Psoas muscle (tissue), 8 donors: Measurements from ENCODE around the gene METTL1. TPM values are rescaled to one million over a fixed set of nuclear protein-coding genes. Genes with fewer than 3 reads are reported as not detected.

Experiments used
- ATAC-seq, 4 donors: fragments of 200-7000 bp; cut with Tn5 transposase; one replicate each; pipeline ENCODE4 v1.9.1; 2020; ENCODE audit warnings: moderate library complexity in 3 of 4, mild to moderate bottlenecking in 2 of 4
- DNase-seq, 2 donors: peaks; one replicate each; pipeline ENCODE4 v3.0.0-alpha.2; 2020
- H3K27ac ChIP-seq: fragments of 200-600 bp; one replicate; pipeline ENCODE4 v1.8.0; 2022
- H3K27me3 ChIP-seq, 3 donors: fragments of 200-600 bp in 1 of 3; one replicate each; pipeline versions ENCODE4 v1.6.1 to v1.8.0; 2013 to 2022; ENCODE audit warnings: low read length in 2 of 3, mild to moderate bottlenecking in 2 of 3, moderate library complexity in 1 of 3; ENCODE audit not compliant: insufficient read depth in 3 of 3
- H3K36me3 ChIP-seq, 2 donors: fragments of 200-600 bp in 1 of 2; one replicate each; pipeline versions ENCODE4 v1.6.1 to v1.8.0; 2013 to 2022; ENCODE audit warnings: low read depth in 1 of 2, mild to moderate bottlenecking in 1 of 2, moderate library complexity in 1 of 2; ENCODE audit not compliant: insufficient read depth in 1 of 2
- H3K4me1 ChIP-seq: fragments of 200-600 bp; one replicate; pipeline ENCODE4 v1.8.0; 2022
- H3K4me3 ChIP-seq: fragments of 200-600 bp; one replicate; pipeline ENCODE4 v1.8.0; 2022; ENCODE audit warnings: mild to moderate bottlenecking
- H3K9me3 ChIP-seq: fragments of 200-600 bp; one replicate; pipeline ENCODE4 v1.8.0; 2022
- WGBS, 3 donors: extraction: QIAGEN DNeasy Blood & Tissue Kit; methylation state at CpG; one replicate each; pipeline versions ENCODE4 v1.1.6 to v1.1.7; 2013; 5-methylcytosine and 5-hydroxymethylcytosine counted together
- intact Hi-C, 2 donors: fragments of 100-400 bp; cut with DNase I; formaldehyde crosslinking; loops; one replicate each; pipeline versions ENCODE4 v1.11.0 to v1.14.2; 2022
- polyA plus RNA-seq, 3 donors: library from polyadenylated mRNA; stranded (reverse); fragments of 200-250 nt; gene quantifications; one replicate each; pipeline ENCODE4 v1.2.3, GENCODE V29; 2013
- total RNA-seq, 4 donors: library from RNA; stranded (reverse); fragmentation: NEBNext Ultra II Directional in 2 of 4; extraction: Animal tissue kit (Norgen Biotek cat#: 25700) in 2 of 4; gene quantifications; one replicate each; pipeline versions ENCODE4 v1.2.1 to v1.2.4, GENCODE V29; 2021 to 2023
- TF ChIP-seq, protein P1 (sequence below): fragments of 200-600 bp; IDR thresholded peaks from one replicate; pipeline ENCODE4 v1.8.0; 2022; ENCODE audit warnings: antibody characterized with exemption
- donor health status: healthy with polysubstance abuse.
- donor health status: DM: no; HTN: no; CAD: no; lungs with moderate emphysema.
- donor health status: Bipolar disorder and iron deficiency.
- donor health status: healthy.
- donor health status: DM: yes; HTN: yes; CAD: no.
- donor health status: DM: no; HTN: no; CAD: no.
- donor health status: DM: no; HTN: no; CAD: no.
- donor health status: DM: yes; HTN: yes; CAD: no.

The METTL1 gene
- total and polyA plus RNA-seq, 7 donors, result 18.8 to 80.9 (median 26.3) TPM

DNA sequence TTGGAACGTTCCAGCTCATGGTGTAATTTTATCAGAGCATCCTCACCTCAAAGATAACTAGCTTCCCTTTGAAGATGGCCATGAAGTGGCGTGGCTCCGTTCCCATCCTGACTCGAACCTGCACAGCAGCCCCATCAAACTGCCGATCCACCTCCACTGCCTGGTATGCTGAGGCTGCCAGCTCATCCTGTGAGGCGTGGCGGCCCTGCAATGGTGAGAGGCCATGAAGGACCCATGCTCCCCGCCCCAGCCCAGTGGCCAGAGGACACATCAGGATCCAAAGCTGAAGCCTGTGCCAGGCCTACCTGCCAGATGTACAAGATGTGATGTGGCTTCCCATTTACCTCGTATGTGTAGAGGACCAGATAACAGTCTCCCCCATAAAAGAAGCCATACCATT, 35.4 kb upstream of the METTL1 start:
- no peaks in the 10 kb centered on the region for H3K9me3 ChIP-seq
- no peaks in the 10 kb centered on the region for H3K4me1 ChIP-seq
- H3K4me3 ChIP-seq, result no peak overlapping the region
- H3K27me3 ChIP-seq, result no peaks in the 10 kb centered on the region
- ATAC-seq (no peak), DNase-seq (no peak)
- intact Hi-C loops, result no loop called here
- H3K36me3 ChIP-seq, result peaks cover 3 to 98% of the 10 kb centered on the region in 2 donors
- WGBS, 3 donors, result 85 to 95% (median 90%) methylated on average over 9 of the region's 9 CpGs
- no peak overlapping the region for H3K27ac ChIP-seq
- TF ChIP-seq, protein P1, sequence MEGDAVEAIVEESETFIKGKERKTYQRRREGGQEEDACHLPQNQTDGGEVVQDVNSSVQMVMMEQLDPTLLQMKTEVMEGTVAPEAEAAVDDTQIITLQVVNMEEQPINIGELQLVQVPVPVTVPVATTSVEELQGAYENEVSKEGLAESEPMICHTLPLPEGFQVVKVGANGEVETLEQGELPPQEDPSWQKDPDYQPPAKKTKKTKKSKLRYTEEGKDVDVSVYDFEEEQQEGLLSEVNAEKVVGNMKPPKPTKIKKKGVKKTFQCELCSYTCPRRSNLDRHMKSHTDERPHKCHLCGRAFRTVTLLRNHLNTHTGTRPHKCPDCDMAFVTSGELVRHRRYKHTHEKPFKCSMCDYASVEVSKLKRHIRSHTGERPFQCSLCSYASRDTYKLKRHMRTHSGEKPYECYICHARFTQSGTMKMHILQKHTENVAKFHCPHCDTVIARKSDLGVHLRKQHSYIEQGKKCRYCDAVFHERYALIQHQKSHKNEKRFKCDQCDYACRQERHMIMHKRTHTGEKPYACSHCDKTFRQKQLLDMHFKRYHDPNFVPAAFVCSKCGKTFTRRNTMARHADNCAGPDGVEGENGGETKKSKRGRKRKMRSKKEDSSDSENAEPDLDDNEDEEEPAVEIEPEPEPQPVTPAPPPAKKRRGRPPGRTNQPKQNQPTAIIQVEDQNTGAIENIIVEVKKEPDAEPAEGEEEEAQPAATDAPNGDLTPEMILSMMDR, result no peak

DNA sequence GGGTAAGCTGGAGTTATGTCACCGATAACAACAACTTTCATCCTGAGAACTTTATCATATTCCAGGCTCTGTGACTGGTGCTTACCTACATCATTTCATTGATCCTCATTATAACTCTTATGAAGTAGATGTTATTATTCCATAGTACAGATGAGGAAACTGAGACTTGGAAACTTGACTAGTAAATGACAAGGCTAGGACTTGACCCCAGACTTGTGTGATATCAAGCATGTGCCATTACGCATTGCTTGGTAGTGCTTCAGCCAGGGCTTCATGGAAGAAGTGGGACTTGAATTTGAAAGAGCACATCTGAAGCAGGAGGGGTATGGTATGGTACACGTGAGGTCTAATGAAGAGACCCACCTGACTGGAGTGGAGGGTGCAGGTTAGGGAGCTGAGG, 34.8 kb upstream of the METTL1 start:
- ATAC-seq (no peak), DNase-seq (no peak)
- intact Hi-C loops, result no loop called here
- Histone ChIP-seq H3K4me3 (no peak overlapping the region), H3K4me1 (no peaks in the 10 kb centered on the region), H3K27ac (no peak overlapping the region), H3K27me3 (no peaks in the 10 kb centered on the region), H3K36me3 (peaks cover 3 to 98% of the 10 kb centered on the region in 2 donors), H3K9me3 (no peaks in the 10 kb centered on the region)
- 93 to 99% (median 96%) methylated on average over 3 of the region's 3 CpGs for WGBS, 3 donors
- TF ChIP-seq, protein P1, result no peak

DNA sequence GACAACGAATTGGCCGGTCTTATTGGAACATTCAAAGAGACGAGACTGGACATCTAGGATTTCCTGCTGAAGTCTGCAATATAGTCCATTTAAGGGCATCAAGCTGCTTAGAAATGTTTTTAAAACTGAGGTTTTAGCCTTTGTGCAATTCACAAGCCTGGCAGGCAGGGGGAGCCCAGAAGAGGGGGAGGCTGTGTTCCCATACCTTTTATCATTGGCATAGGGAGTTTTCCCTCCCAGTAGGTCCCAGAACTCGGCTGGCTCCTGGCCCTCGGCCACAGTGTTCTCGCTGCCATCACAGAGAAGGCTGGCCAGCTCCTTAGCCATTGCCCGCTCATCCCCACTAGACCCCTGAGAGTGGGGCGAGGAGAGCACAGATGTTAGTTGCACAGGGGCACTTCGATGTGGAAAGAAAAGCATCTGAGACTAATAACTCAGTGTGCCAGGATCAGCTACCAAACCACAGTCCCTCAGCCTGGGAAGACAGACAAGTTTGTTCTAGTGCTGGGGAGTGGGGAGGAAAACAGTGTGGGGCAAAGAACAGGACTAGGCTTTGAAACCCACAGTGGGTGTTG, 31.5 kb upstream of the METTL1 start:
- Histone ChIP-seq H3K36me3 (peaks cover 6 to 98% of the 10 kb centered on the region in 2 donors), H3K27ac (no peak overlapping the region), H3K4me1 (no peaks in the 10 kb centered on the region), H3K27me3 (no peaks in the 10 kb centered on the region), H3K9me3 (no peaks in the 10 kb centered on the region), H3K4me3 (no peak overlapping the region)
- TF ChIP-seq, protein P1, result peak; percentile 64
- peak; percentile 39 to 73 (median 60) for ATAC-seq
- intact Hi-C loops, result loop anchor here in 1 of 2 donors (5.0 kb wide), 1 partner anchor 104 kb away; no protein-coding TSS in a partner anchor
- peak in 1 of 2 donors; percentile 55 for DNase-seq
- 31 to 45% (median 33%) methylated on average over 9 of the region's 9 CpGs for WGBS, 3 donors

DNA sequence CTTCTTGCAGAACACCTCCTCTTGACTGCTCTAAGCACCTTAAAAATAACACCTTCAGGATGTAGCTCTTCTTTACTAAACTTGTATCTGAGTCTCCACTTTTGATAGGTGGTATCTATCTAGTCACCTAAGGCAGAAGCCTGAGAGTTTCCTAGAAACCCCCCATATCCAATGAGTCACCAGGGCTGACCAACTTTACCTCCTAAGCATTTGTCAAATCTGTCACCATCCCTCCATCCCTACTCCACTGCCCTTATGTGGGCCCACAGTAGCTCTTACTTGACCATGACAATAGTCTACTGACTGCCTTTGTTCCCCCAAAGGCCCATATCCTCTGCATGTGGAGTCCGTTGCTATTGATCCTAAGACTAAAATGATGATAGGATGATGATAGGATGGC, 30.7 kb upstream of the METTL1 start:
- Histone ChIP-seq H3K27me3 (no peaks in the 10 kb centered on the region), H3K36me3 (peaks cover 8 to 98% of the 10 kb centered on the region in 2 donors), H3K9me3 (no peaks in the 10 kb centered on the region), H3K4me1 (no peaks in the 10 kb centered on the region), H3K27ac (no peak overlapping the region), H3K4me3 (no peak overlapping the region)
- intact Hi-C loops, result loop anchor here in 1 of 2 donors (5.0 kb wide), 1 partner anchor 105 kb away; no protein-coding TSS in a partner anchor
- DNase-seq, result no peak
- no peak for ATAC-seq
- 88 to 98% (median 90%) methylated on average over 1 of the region's 1 CpG for WGBS, 3 donors
- TF ChIP-seq, protein P1, result no peak

DNA sequence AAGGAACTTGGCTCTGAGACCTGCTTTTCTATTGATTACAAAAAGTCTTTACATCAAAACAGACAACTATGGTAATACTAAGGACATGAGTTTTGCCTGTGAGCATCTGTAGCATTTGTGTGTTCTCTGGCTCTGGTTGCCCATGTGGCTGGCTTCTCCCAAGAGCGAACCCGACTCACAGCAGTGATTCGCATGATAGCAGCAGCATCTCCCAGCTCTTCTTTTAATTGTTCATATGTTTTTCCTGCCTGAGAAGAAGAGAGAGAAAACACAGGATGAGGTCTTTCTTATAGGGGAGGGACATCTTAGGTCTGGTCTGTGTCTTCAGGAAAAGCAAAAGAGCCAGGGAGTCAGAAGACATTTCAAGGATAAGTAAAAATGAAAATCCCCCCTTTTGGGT, 29.1 kb upstream of the METTL1 start:
- no peak overlapping the region for H3K4me3 ChIP-seq
- H3K9me3 ChIP-seq, result no peaks in the 10 kb centered on the region
- H3K27me3 ChIP-seq, result no peaks in the 10 kb centered on the region
- peaks cover 11 to 98% of the 10 kb centered on the region in 2 donors for H3K36me3 ChIP-seq
- no peaks in the 10 kb centered on the region for H3K4me1 ChIP-seq
- no peak overlapping the region for H3K27ac ChIP-seq
- intact Hi-C loops, result loop anchor here in 1 of 2 donors (5.0 kb wide), 1 partner anchor 106 kb away; no protein-coding TSS in a partner anchor
- TF ChIP-seq, protein P1, result no peak
- 92 to 98% (median 95%) methylated on average over 3 of the region's 3 CpGs for WGBS, 3 donors
- ATAC-seq, result no peak
- no peak for DNase-seq
